GM23248 (cell line): Measurements from ENCODE around the gene ZBTB32. TPM values are rescaled to one million over a fixed set of nuclear protein-coding genes. Genes with fewer than 3 reads are reported as not detected.

Experiments
- DNase-seq: peaks from one replicate; pipeline ENCODE4 v3.0.0-alpha.2; 2015
- H2AFZ ChIP-seq: fragments of 200-600 bp; sonication (generic); 2 replicates; pipeline ENCODE4 v1.6.1; 2016; ENCODE audit warnings: antibody characterized with exemption
- H3F3A ChIP-seq: fragments of 200-600 bp; sonication (generic); 2 replicates; pipeline ENCODE4 v1.6.1; 2016; ENCODE audit warnings: mild to moderate bottlenecking, antibody characterized with exemption, mixed run types; ENCODE audit not compliant: insufficient read depth
- H3K27ac ChIP-seq: fragments of 200-600 bp; sonication (generic); 2 replicates; pipeline ENCODE4 v1.5.1; 2016; ENCODE audit warnings: mild to moderate bottlenecking
- H3K27me3 ChIP-seq: fragments of 200-600 bp; sonication (generic); replicated peaks from 2 replicates; pipeline ENCODE4 v1.6.1; 2016; ENCODE audit warnings: mild to moderate bottlenecking; ENCODE audit not compliant: insufficient read depth
- H3K36me3 ChIP-seq: fragments of 200-600 bp; sonication (generic); 2 replicates; pipeline ENCODE4 v1.6.1; 2016; ENCODE audit warnings: low read depth, mild to moderate bottlenecking
- H3K4me1 ChIP-seq: fragments of 200-600 bp; sonication (generic); 2 replicates; pipeline ENCODE4 v1.6.1; 2016; ENCODE audit warnings: mild to moderate bottlenecking; ENCODE audit not compliant: insufficient read depth
- H3K4me2 ChIP-seq: fragments of 200-600 bp; sonication (generic); one replicate; pipeline ENCODE4 v1.6.1; 2016; ENCODE audit warnings: mild to moderate bottlenecking; ENCODE audit not compliant: unreplicated experiment
- H3K4me3 ChIP-seq: fragments of 200-600 bp; sonication (generic); 2 replicates; pipeline ENCODE4 v1.5.1; 2016; ENCODE audit warnings: mild to moderate bottlenecking
- H3K79me2 ChIP-seq: fragments of 200-600 bp; sonication (generic); 2 replicates; pipeline ENCODE4 v1.6.1; 2016; ENCODE audit warnings: mild to moderate bottlenecking; ENCODE audit not compliant: insufficient read depth
- H3K9ac ChIP-seq: fragments of 200-600 bp; sonication (generic); 2 replicates; pipeline ENCODE4 v1.6.1; 2016; ENCODE audit warnings: mild to moderate bottlenecking
- H3K9me2 ChIP-seq: fragments of 200-600 bp; sonication (generic); 2 replicates; pipeline ENCODE4 v1.6.1; 2016; ENCODE audit warnings: mixed run types, mild to moderate bottlenecking, moderate library complexity; ENCODE audit not compliant: insufficient read depth
- H3K9me3 ChIP-seq: fragments of 200-600 bp; sonication (generic); one replicate; pipeline ENCODE4 v1.6.1; 2017; ENCODE audit warnings: low read depth
- H4K20me1 ChIP-seq: fragments of 200-600 bp; sonication (generic); 2 replicates; pipeline ENCODE4 v1.6.0; 2016; ENCODE audit not compliant: insufficient read depth
- EZH2 ChIP-seq: fragments of 200-600 bp; sonication (generic); IDR thresholded peaks from 2 replicates; pipeline ENCODE4 v1.6.1; 2018; ENCODE audit warnings: antibody characterized with exemption, mild to moderate bottlenecking; ENCODE audit not compliant: insufficient read depth, poor library complexity, severe bottlenecking
- EZH2phosphoT487 ChIP-seq: fragments of 200-600 bp; sonication (generic); IDR thresholded peaks from 2 replicates; pipeline ENCODE4 v1.6.1; 2018; ENCODE audit warnings: antibody characterized with exemption, moderate library complexity, mild to moderate bottlenecking, low read depth; ENCODE audit not compliant: insufficient read depth
- WGBS, 2 experiments: methylation state at CpG; one replicate each; pipeline ENCODE4 v1.1.6; 2015 to 2017; ENCODE audit warnings: low lambda C conversion rate in 2 of 2, low coverage in 1 of 2; ENCODE audit errors: missing lambda C conversion rate in 2 of 2; 5-methylcytosine and 5-hydroxymethylcytosine counted together
- in situ Hi-C: fragments of 300-500 bp; cut with MboI; formaldehyde crosslinking; loops from 2 replicates; pipeline ENCODE4 v1.15.0; 2020
- polyA plus RNA-seq: library from polyadenylated mRNA; unstranded; fragments of >200 nt; fragmentation: Nextera tagmentation; extraction: Ambion mirVana; gene quantifications from 2 replicates; pipeline ENCODE4 v1.2.1, GENCODE V29; 2016
- total RNA-seq: library from RNA; depleted of rRNA; stranded (reverse); fragments of >200 nt; shearing (Covaris generic); gene quantifications from 2 replicates; pipeline ENCODE4 v1.2.3, GENCODE V29; 2014

Gene ZBTB32
- total and polyA plus RNA-seq, 2 experiments from 2014 or later, result not detected

DNA sequence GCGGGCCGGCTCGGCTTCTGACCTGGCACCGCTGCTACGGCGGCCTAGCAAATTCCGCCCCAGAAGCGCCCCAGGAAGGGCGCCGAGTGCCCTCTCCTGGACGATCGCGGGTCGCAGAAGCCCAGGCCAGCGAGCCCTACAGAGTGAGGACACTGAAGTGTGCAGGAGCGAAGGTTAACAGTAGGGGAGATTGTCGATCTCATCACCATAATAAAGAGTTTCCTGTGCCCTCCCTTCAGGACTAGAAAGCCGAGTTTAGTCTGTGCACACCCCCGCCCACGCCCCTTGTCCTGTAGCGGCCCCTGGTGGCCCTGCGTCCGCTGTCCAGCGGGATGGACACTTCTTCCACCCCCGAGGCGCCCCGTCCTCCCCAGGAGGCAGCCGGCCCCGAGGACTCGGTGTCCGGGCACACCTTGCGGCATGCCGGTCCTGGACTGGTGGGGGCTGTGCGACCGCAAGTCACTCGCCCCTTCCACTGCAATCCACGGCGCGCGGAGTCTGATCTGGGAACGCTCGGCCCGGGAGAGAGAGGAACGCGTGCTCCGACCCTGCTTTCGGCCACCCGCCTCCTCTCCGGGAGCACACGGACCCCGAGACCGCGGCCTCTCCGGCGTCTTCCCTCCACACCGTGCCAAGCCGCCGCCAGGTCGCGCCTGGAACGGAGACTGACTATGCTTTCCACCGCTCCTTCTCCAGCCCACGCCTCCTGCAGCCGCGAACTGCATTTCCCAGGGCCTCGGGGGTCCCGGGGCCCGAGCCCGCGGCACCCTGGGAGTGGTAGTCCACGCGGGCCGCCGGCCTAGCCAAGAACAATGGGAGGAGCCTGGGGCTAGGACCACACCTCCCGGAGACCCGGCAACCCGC, 12.7 kb downstream of the ZBTB32 start:
- Histone ChIP-seq H3K27ac (peak overlapping the region; percentile 38), H3K27me3 (no peaks in the 10 kb centered on the region), H4K20me1 (no peaks in the 10 kb centered on the region), H3K9me3 (no peaks in the 10 kb centered on the region), H3F3A (no peaks in the 10 kb centered on the region; the same call in 1 of the 2 replicates), H2AFZ (peak overlapping the region; percentile 90), H3K9ac (peak overlapping the region; percentile 74), H3K4me2 (peak overlapping the region; percentile 86), H3K79me2 (peaks cover 45% of the 10 kb centered on the region), H3K9me2 (no peaks in the 10 kb centered on the region), H3K4me3 (peak overlapping the region; percentile 82), H3K4me1 (no peaks in the 10 kb centered on the region), H3K36me3 (no peaks in the 10 kb centered on the region)
- TF ChIP-seq EZH2phosphoT487 (no peak), EZH2 (no peak)
- DNase-seq, result peak; percentile 98
- WGBS, 2 experiments, result 1 to 3% methylated on average over 56 to 71 of the region's 77 CpGs
- in situ Hi-C loops, result no loop called here

DNA sequence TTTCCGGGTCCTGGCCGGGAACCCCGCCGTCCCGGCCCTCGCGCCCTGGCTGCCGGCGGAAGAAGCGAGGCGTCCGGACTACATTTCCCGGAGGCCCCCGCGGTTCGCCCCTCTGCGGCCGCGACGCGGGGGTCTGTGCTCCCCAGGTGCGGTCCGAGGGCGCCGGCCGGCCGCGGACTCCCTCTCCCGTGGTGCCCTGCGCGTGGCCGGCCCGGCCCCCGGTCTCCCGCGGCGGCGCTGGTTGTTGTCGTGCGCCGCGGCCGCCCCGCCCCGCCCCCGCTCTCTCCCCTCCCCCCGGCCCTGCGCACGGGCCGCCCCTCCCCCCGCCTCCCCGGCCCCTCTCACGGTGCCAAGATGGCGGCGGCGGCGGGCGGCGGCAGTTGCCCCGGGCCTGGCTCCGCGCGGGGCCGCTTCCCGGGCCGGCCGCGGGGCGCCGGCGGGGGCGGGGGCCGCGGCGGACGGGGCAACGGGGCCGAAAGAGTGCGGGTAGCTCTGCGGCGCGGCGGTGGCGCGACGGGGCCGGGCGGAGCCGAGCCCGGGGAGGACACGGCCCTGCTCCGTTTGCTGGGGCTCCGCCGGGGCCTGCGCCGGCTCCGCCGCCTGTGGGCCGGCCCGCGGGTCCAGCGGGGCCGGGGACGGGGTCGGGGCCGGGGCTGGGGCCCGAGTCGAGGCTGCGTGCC, 13.4 kb downstream of the ZBTB32 start, which contains the start of gene KMT2B:
TSS of gene KMT2B (plus strand) at position 339 of the 680 bp plus-strand sequence. CDS start at position 355, 16 bp downstream.
- peak within 1 kb of the TSS; percentile 94 for H3K9ac ChIP-seq
- H3K27ac ChIP-seq, result peak within 1 kb of the TSS; percentile 77
- H3K36me3 ChIP-seq, result no peaks in the 10 kb centered on the region
- H3K9me2 ChIP-seq, result no peaks in the 10 kb centered on the region
- in situ Hi-C loops, result no loop called here
- no peaks in the 10 kb centered on the region for H3K4me1 ChIP-seq
- H3F3A ChIP-seq, result no peaks in the 10 kb centered on the region; the same call in 1 of the 2 replicates
- H3K9me3 ChIP-seq, result no peaks in the 10 kb centered on the region
- TF ChIP-seq EZH2phosphoT487 (no peak), EZH2 (no peak)
- no peaks in the 10 kb centered on the region for H4K20me1 ChIP-seq
- peaks cover 52% of the 10 kb centered on the region for H3K79me2 ChIP-seq
- H3K4me2 ChIP-seq, result peak within 1 kb of the TSS; percentile 86
- H3K4me3 ChIP-seq, result peak within 1 kb of the TSS; percentile 89
- DNase-seq, result no peak
- 1% methylated on average over 29 to 73 of the region's 109 CpGs for WGBS, 2 experiments
- peak within 1 kb of the TSS; percentile 90 for H2AFZ ChIP-seq
- H3K27me3 ChIP-seq, result no peaks in the 10 kb centered on the region

- no peaks in the 10 kb centered on the region; the same call in 1 of the 2 replicates for H3F3A ChIP-seq
- peak overlapping the region; percentile 77 for H3K27ac ChIP-seq
- 0 out of 2 replicates have a peak overlapping the region, but pooled peaks have one; percentile 4 for H2AFZ ChIP-seq
- H3K9me3 ChIP-seq, result no peaks in the 10 kb centered on the region
- H3K4me2 ChIP-seq, result peak overlapping the region; percentile 84
- no peaks in the 10 kb centered on the region for H3K4me1 ChIP-seq
- H3K36me3 ChIP-seq, result 0 out of 2 replicates have a peak, but pooled peaks cover 1% of the 10 kb centered on the region
- H3K9me2 ChIP-seq, result no peaks in the 10 kb centered on the region
- H4K20me1 ChIP-seq, result no peaks in the 10 kb centered on the region
- peak overlapping the region; percentile 89 for H3K4me3 ChIP-seq
- in situ Hi-C loops, result no loop called here
- no peaks in the 10 kb centered on the region for H3K27me3 ChIP-seq
- peak; percentile 62 for DNase-seq
- peak overlapping the region; percentile 94 for H3K9ac ChIP-seq
- WGBS, 2 experiments, result 2 to 4% methylated on average over 22 to 33 of the region's 42 CpGs
- peaks cover 53% of the 10 kb centered on the region for H3K79me2 ChIP-seq
- TF ChIP-seq EZH2, result no peak
- TF ChIP-seq EZH2phosphoT487, result no peak
Measured at GRCh38 chr19:35718345-35719041, 14.1 kb downstream of the ZBTB32 start.
